HepG2 (cell line): Measurements from ENCODE around the gene NEIL1. TPM values are rescaled to one million over a fixed set of nuclear protein-coding genes. Genes with fewer than 3 reads are reported as not detected.

ENCODE experiments used
- CBX2 ChIP-seq, 2 experiments: fragments of 200-600 bp in 1 of 2; sonication (generic); formaldehyde crosslinking in 1 of 2; IDR thresholded peaks; 2 replicates each; pipeline versions ENCODE4 v1.7.0 to v1.8.1; 2018 to 2022; ENCODE audit warnings: low read depth in 2 of 2, low read length in 1 of 2, mild to moderate bottlenecking in 1 of 2, missing genetic modification reagents in 1 of 2
- ELF4 ChIP-seq: sonication (generic); formaldehyde crosslinking; IDR thresholded peaks from 2 replicates; pipeline ENCODE4 v1.5.0; 2020; ENCODE audit warnings: missing genetic modification reagents, mild to moderate bottlenecking, moderate library complexity, borderline replicate concordance
- FOXO1 ChIP-seq: sonication (generic); formaldehyde crosslinking; IDR thresholded peaks from 2 replicates; pipeline ENCODE4 v1.4.0; 2020; ENCODE audit warnings: missing genetic modification reagents
- HMG20A ChIP-seq: IDR thresholded peaks from 2 replicates; pipeline ENCODE4 v1.6.1; 2016; ENCODE audit warnings: borderline replicate concordance
- JUN ChIP-seq: sonication (generic); formaldehyde crosslinking; IDR thresholded peaks from 2 replicates; pipeline ENCODE4 v1.4.0; 2020; ENCODE audit warnings: mild to moderate bottlenecking, missing genetic modification reagents
- KDM5A ChIP-seq: fragments of 200-600 bp; sonication (generic); IDR thresholded peaks from 2 replicates; pipeline ENCODE4 v1.7.0; 2018; ENCODE audit warnings: antibody characterized with exemption, mild to moderate bottlenecking, low read length, borderline replicate concordance
- KLF15 ChIP-seq: sonication (generic); formaldehyde crosslinking; IDR thresholded peaks from 2 replicates; pipeline ENCODE4 v1.8.1; 2023; ENCODE audit warnings: borderline replicate concordance, mild to moderate bottlenecking, inconsistent platforms, missing genetic modification reagents, mixed read lengths
- MBNL3 ChIP-seq: fragments of 250-450 bp; sonication (Bioruptor Pico); conservative IDR thresholded peaks from 2 replicates; pipeline ENCODE4 v1.8.0; 2022; ENCODE audit warnings: mild to moderate bottlenecking, inconsistent platforms
- MTF1 ChIP-seq: sonication (generic); formaldehyde crosslinking; IDR thresholded peaks from 2 replicates; pipeline ENCODE4 v1.5.0; 2020; ENCODE audit warnings: missing genetic modification reagents
- MYNN ChIP-seq: sonication (generic); formaldehyde crosslinking; IDR thresholded peaks from 2 replicates; pipeline ENCODE4 v1.4.0; 2020; ENCODE audit warnings: mild to moderate bottlenecking, low read depth, missing genetic modification reagents
- POLR2G ChIP-seq: fragments of 200-400 bp; formaldehyde crosslinking; IDR thresholded peaks from 2 replicates; pipeline ENCODE4 v1.6.1; 2018; ENCODE audit warnings: mild to moderate bottlenecking, low read depth, low read length, moderate library complexity
- REL ChIP-seq: sonication (generic); formaldehyde crosslinking; conservative IDR thresholded peaks from 2 replicates; pipeline ENCODE4 v1.8.0; 2022; ENCODE audit warnings: mild to moderate bottlenecking, missing genetic modification reagents, moderate library complexity
- SALL2 ChIP-seq: sonication (generic); formaldehyde crosslinking; IDR thresholded peaks from 2 replicates; pipeline ENCODE4 v1.8.1; 2023; ENCODE audit warnings: mild to moderate bottlenecking, missing genetic modification reagents, inconsistent platforms
- SSRP1 ChIP-seq: IDR thresholded peaks from 2 replicates; pipeline ENCODE4 v1.6.1; 2016; ENCODE audit warnings: control low read depth
- XRCC5 ChIP-seq: fragments of 200-400 bp; formaldehyde crosslinking; optimal IDR thresholded peaks from 2 replicates; pipeline ENCODE3; 2017; ENCODE audit warnings: mild to moderate bottlenecking, low read length
- ZNF17 ChIP-seq: sonication (generic); formaldehyde crosslinking; IDR thresholded peaks from 2 replicates; pipeline ENCODE4 v1.5.0; 2020; ENCODE audit warnings: mild to moderate bottlenecking, missing genetic modification reagents
- ZNF335 ChIP-seq: sonication (generic); formaldehyde crosslinking; IDR thresholded peaks from 2 replicates; pipeline ENCODE4 v1.4.0; 2020; ENCODE audit warnings: missing genetic modification reagents
- ZNF607 ChIP-seq: sonication (generic); formaldehyde crosslinking; IDR thresholded peaks from 2 replicates; pipeline ENCODE4 v1.5.1; 2020; ENCODE audit warnings: missing genetic modification reagents, mild to moderate bottlenecking, borderline replicate concordance
- ZNF687 ChIP-seq: sonication (generic); formaldehyde crosslinking; IDR thresholded peaks from 2 replicates; pipeline ENCODE4 v1.5.1; 2020; ENCODE audit warnings: mild to moderate bottlenecking, missing genetic modification reagents, moderate library complexity
- ZNF766 ChIP-seq: sonication (generic); formaldehyde crosslinking; IDR thresholded peaks from 2 replicates; pipeline ENCODE4 v1.5.0; 2020; ENCODE audit warnings: missing genetic modification reagents, borderline replicate concordance
- polyA plus RNA-seq, 8 experiments: library from polyadenylated mRNA; depleted of rRNA in 3 of 8; stranded (reverse) in 7 of 8; unstranded in 1 of 8; fragments of >200 nt; fragmentation: Illumina TruSeq in 4 of 8; extraction: Trizol in 4 of 8; gene quantifications; 2 replicates each; pipeline versions ENCODE4 v1.2.1 to v1.2.3, GENCODE V29; 2011 to 2016; ENCODE audit warnings: low read depth in 4 of 8, missing spikeins in 1 of 8, mixed read lengths in 1 of 8; ENCODE audit not compliant: insufficient read depth in 1 of 8
- total RNA-seq, 5 experiments: library from RNA; depleted of rRNA; stranded (reverse); fragments of >200 nt; fragmentation: Illumina TruSeq; extraction: Trizol; gene quantifications; 2 replicates each; pipeline ENCODE4 v1.2.3, GENCODE V29; 2016; ENCODE audit warnings: low read depth in 1 of 5
- TF ChIP-seq, protein P1 (sequence below): sonication (generic); formaldehyde crosslinking; IDR thresholded peaks from 2 replicates; pipeline ENCODE4 v1.9.0; 2021; ENCODE audit warnings: missing genetic modification reagents, borderline replicate concordance
- TF ChIP-seq, protein P2 (sequence below), 2 experiments: fragments of 450-650 bp in 1 of 2; sonication (generic) in 1 of 2; formaldehyde crosslinking; IDR thresholded peaks; 2 replicates each; pipeline versions ENCODE4 v1.5.0 to v1.8.0; 2020 to 2022; ENCODE audit warnings: mild to moderate bottlenecking in 1 of 2, missing genetic modification reagents in 1 of 2
- TF ChIP-seq, protein P3 (sequence below): sonication (generic); formaldehyde crosslinking; IDR thresholded peaks from 2 replicates; pipeline ENCODE4 v1.4.0; 2020; ENCODE audit warnings: missing genetic modification reagents

The NEIL1 gene
- total and polyA plus RNA-seq, 2 of the 13 experiments (the other 11 are each of a cell fraction or from before 2014, with no cell fraction given), result 10.4 to 15.5 TPM

- TF ChIP-seq, protein P1, sequence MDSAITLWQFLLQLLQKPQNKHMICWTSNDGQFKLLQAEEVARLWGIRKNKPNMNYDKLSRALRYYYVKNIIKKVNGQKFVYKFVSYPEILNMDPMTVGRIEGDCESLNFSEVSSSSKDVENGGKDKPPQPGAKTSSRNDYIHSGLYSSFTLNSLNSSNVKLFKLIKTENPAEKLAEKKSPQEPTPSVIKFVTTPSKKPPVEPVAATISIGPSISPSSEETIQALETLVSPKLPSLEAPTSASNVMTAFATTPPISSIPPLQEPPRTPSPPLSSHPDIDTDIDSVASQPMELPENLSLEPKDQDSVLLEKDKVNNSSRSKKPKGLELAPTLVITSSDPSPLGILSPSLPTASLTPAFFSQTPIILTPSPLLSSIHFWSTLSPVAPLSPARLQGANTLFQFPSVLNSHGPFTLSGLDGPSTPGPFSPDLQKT, result no peak
- TF ChIP-seq, protein P2, sequence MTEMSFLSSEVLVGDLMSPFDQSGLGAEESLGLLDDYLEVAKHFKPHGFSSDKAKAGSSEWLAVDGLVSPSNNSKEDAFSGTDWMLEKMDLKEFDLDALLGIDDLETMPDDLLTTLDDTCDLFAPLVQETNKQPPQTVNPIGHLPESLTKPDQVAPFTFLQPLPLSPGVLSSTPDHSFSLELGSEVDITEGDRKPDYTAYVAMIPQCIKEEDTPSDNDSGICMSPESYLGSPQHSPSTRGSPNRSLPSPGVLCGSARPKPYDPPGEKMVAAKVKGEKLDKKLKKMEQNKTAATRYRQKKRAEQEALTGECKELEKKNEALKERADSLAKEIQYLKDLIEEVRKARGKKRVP (CRISPR knock-in tag; IDR thresholded peaks at IDR 0.05), result no peak
- no peak for TF ChIP-seq ZNF335
- TF ChIP-seq XRCC5, result peak; percentile 59
- no peak for TF ChIP-seq ZNF17 (CRISPR knock-in tag)
- no peak for TF ChIP-seq KLF15 (CRISPR knock-in tag)
- TF ChIP-seq MYNN (CRISPR knock-in tag), result no peak
- TF ChIP-seq FOXO1 (CRISPR knock-in tag), result no peak; the same call in 1 of the 2 replicates
- TF ChIP-seq POLR2G, result no peak
- TF ChIP-seq SSRP1 (CRISPR knock-in tag), result no peak
- TF ChIP-seq MBNL3 (CRISPR knock-in tag), result no peak
- TF ChIP-seq JUN (CRISPR knock-in tag), result no peak
- no peak for TF ChIP-seq ZNF607 (CRISPR knock-in tag)
- TF ChIP-seq REL, result no peak
- TF ChIP-seq ELF4 (CRISPR knock-in tag), result no peak
- no peak for TF ChIP-seq ZNF766 (CRISPR knock-in tag)
- no peak for TF ChIP-seq CBX2 (IDR thresholded peaks at IDR 0.05; ENCODE audit: low read depth, low read length)
- TF ChIP-seq CBX2 (CRISPR knock-in tag; IDR thresholded peaks at IDR 0.05; ENCODE audit: low read depth), result no peak
- TF ChIP-seq SALL2 (CRISPR knock-in tag), result no peak
- no peak for TF ChIP-seq MTF1 (CRISPR knock-in tag)
- peak; percentile 62 for TF ChIP-seq ZNF687
- no peak for TF ChIP-seq HMG20A (CRISPR knock-in tag)
- TF ChIP-seq, protein P3, sequence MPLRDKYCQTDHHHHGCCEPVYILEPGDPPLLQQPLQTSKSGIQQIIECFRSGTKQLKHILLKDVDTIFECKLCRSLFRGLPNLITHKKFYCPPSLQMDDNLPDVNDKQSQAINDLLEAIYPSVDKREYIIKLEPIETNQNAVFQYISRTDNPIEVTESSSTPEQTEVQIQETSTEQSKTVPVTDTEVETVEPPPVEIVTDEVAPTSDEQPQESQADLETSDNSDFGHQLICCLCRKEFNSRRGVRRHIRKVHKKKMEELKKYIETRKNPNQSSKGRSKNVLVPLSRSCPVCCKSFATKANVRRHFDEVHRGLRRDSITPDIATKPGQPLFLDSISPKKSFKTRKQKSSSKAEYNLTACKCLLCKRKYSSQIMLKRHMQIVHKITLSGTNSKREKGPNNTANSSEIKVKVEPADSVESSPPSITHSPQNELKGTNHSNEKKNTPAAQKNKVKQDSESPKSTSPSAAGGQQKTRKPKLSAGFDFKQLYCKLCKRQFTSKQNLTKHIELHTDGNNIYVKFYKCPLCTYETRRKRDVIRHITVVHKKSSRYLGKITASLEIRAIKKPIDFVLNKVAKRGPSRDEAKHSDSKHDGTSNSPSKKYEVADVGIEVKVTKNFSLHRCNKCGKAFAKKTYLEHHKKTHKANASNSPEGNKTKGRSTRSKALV (CRISPR knock-in tag), result peak; percentile 27; the same call in 1 of the 2 replicates
- TF ChIP-seq KDM5A, result no peak
Measured at GRCh38 chr15:75307778-75308390, 39.0 kb upstream of the NEIL1 start (continued).
